ENCODE results near the gene CHMP4B.
A peak's percentile ranks its signal among the peaks of the same experiment; 100 is the strongest.
"Not testable (repeated sequence)": the region's sequence is repeated elsewhere in the genome, so short reads cannot be mapped to it uniquely, and the experiment has no call there.

CHMP4B gene

GRCh38 chr20:33789858-33790182 is 21.3 kb upstream of the CHMP4B start:
- no peak for DNase-seq (ENCODE audit: low spot score)

- DNase-seq (ENCODE audit: low spot score), result no peak
Observed at GRCh38 chr20:33790566-33790965, 20.6 kb upstream of the CHMP4B start.

- DNase-seq (ENCODE audit: low spot score), result no peak
Observed at GRCh38 chr20:33791021-33791420, 20.1 kb upstream of the CHMP4B start.

GRCh38 chr20:33791540-33791939 is 19.6 kb upstream of the CHMP4B start:
- no peak for DNase-seq (ENCODE audit: low spot score)

- peak; percentile 17 for DNase-seq (ENCODE audit: low spot score)
Observed at GRCh38 chr20:33791959-33792597, 19.1 kb upstream of the CHMP4B start.

- DNase-seq (ENCODE audit: low spot score), result not testable (repeated sequence)
Observed at GRCh38 chr20:33792598-33792989, 18.6 kb upstream of the CHMP4B start.

- DNase-seq (ENCODE audit: low spot score), result no peak
Observed at GRCh38 chr20:33793011-33793931, 17.9 kb upstream of the CHMP4B start.

GRCh38 chr20:33796263-33796906 is 14.8 kb upstream of the CHMP4B start:
- DNase-seq (ENCODE audit: low spot score), result no peak

GRCh38 chr20:33796907-33797544 is 14.1 kb upstream of the CHMP4B start:
- DNase-seq (ENCODE audit: low spot score), result no peak

- no peak for DNase-seq (ENCODE audit: low spot score)
Observed at GRCh38 chr20:33798444-33798843, 12.7 kb upstream of the CHMP4B start.

- DNase-seq (ENCODE audit: low spot score), result no peak
Observed at GRCh38 chr20:33803921-33804337, 7.2 kb upstream of the CHMP4B start.

- DNase-seq (ENCODE audit: low spot score), result no peak
Observed at GRCh38 chr20:33808388-33808787, 2.8 kb upstream of the CHMP4B start.

GRCh38 chr20:33810259-33810658 is 889 bp upstream of the CHMP4B start:
- no peak for DNase-seq (ENCODE audit: low spot score)

GRCh38 chr20:33811776-33812151 is 616 bp downstream of the CHMP4B start:
- DNase-seq (ENCODE audit: low spot score), result no peak

- DNase-seq (ENCODE audit: low spot score), result no peak
Observed at GRCh38 chr20:33812152-33812849, 1.2 kb downstream of the CHMP4B start.

GRCh38 chr20:33812908-33813462 is 1.8 kb downstream of the CHMP4B start:
- peak; percentile 27 for DNase-seq (ENCODE audit: low spot score)

- DNase-seq (ENCODE audit: low spot score), result no peak
Observed at GRCh38 chr20:33814238-33814712, 3.1 kb downstream of the CHMP4B start.

- DNase-seq (ENCODE audit: low spot score), result no peak
Observed at GRCh38 chr20:33815671-33816070, 4.5 kb downstream of the CHMP4B start.

GRCh38 chr20:33816191-33816590 is 5.0 kb downstream of the CHMP4B start:
- DNase-seq (ENCODE audit: low spot score), result no peak

GRCh38 chr20:33817411-33817810 is 6.3 kb downstream of the CHMP4B start:
- no peak for DNase-seq (ENCODE audit: low spot score)

- DNase-seq (ENCODE audit: low spot score), result no peak
Observed at GRCh38 chr20:33819456-33819855, 8.3 kb downstream of the CHMP4B start.

Measured in cerebellar cortex (tissue), 1 donor.